GOT3 (cell line): ENCODE measurements around the gene SCAMP2.

Source experiments
- DNase-seq: peaks from one replicate; lab custom pipeline; 2025; ENCODE audit warnings: mixed read lengths; lab: John Stamatoyannopoulos, UW

Gene SCAMP2

GRCh38 chr15:74838746-74839525 is 34.2 kb downstream of the SCAMP2 start:
- DNase-seq, result no peak

- DNase-seq, result no peak
Observed at GRCh38 chr15:74838137-74838516, 35.0 kb downstream of the SCAMP2 start.

GRCh38 chr15:74837482-74838136 is 35.6 kb downstream of the SCAMP2 start:
- no peak for DNase-seq

- no peak for DNase-seq
Observed at GRCh38 chr15:74836846-74837245, 36.3 kb downstream of the SCAMP2 start.

- no peak for DNase-seq
Observed at GRCh38 chr15:74835312-74835823, 37.8 kb downstream of the SCAMP2 start.

- no peak for DNase-seq
Observed at GRCh38 chr15:74833376-74834107, 39.6 kb downstream of the SCAMP2 start.

- no peak for DNase-seq
Observed at GRCh38 chr15:74832826-74833225, 40.3 kb downstream of the SCAMP2 start.

GRCh38 chr15:74831813-74832495 is 41.2 kb downstream of the SCAMP2 start:
- no peak for DNase-seq

GRCh38 chr15:74830868-74831267 is 42.3 kb downstream of the SCAMP2 start:
- no peak for DNase-seq

GRCh38 chr15:74829991-74830390 is 43.2 kb downstream of the SCAMP2 start:
- DNase-seq, result no peak

- no peak for DNase-seq
Observed at GRCh38 chr15:74829486-74829885, 43.7 kb downstream of the SCAMP2 start.

GRCh38 chr15:74828835-74829234 is 44.3 kb downstream of the SCAMP2 start:
- no peak for DNase-seq

- no peak for DNase-seq
Observed at GRCh38 chr15:74827614-74828013, 45.6 kb downstream of the SCAMP2 start.

- no peak for DNase-seq
Observed at GRCh38 chr15:74826921-74827320, 46.2 kb downstream of the SCAMP2 start.

- DNase-seq, result no peak
Observed at GRCh38 chr15:74826364-74826819, 46.8 kb downstream of the SCAMP2 start, which contains the start of gene CPLX3. Gene CPLX3, plus strand, starts transcription at chr15:74826627. Its CDS starts 77 bp downstream, at chr15:74826704.

- DNase-seq, result no peak
Observed at GRCh38 chr15:74825866-74826265, 47.3 kb downstream of the SCAMP2 start.

GRCh38 chr15:74824976-74825375 is 48.2 kb downstream of the SCAMP2 start:
- no peak for DNase-seq

GRCh38 chr15:74823324-74823723 is 49.8 kb downstream of the SCAMP2 start:
- no peak for DNase-seq

GRCh38 chr15:74822233-74822632 is 50.9 kb downstream of the SCAMP2 start:
- DNase-seq, result no peak

- no peak for DNase-seq
Observed at GRCh38 chr15:74821790-74822158, 51.4 kb downstream of the SCAMP2 start.

- DNase-seq, result no peak
Observed at GRCh38 chr15:74821091-74821789, 51.9 kb downstream of the SCAMP2 start.
